Suppressor macrophage treated with lipopolysaccharide for 1 hour (primary cell): ENCODE results near the gene AUTS2.

ENCODE experiments used
- DNase-seq, 3 donors: peaks; one replicate each; pipeline ENCODE4 v3.0.0-alpha.2; 2020 to 2022

Gene AUTS2

DNA sequence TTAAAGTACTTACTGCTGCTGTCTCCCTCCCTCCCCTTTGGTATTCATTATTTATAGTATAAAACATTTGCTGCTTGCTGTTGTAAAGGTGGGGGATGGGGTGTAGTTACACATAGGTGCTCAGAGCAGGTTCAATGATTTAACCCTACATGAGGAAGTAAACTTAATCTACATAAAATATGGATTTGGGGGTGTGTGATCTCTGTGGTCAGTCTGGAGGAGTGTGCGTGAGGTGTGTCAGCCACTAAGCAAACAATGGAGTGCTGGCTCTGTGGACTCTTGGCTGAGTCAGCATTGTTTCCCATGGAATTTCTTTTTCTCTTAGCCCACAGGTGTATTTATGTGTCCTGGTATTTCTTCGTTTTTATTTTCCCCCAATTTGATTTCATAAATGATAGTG is 133.9 kb downstream of the AUTS2 start:
- DNase-seq: no peak

DNA sequence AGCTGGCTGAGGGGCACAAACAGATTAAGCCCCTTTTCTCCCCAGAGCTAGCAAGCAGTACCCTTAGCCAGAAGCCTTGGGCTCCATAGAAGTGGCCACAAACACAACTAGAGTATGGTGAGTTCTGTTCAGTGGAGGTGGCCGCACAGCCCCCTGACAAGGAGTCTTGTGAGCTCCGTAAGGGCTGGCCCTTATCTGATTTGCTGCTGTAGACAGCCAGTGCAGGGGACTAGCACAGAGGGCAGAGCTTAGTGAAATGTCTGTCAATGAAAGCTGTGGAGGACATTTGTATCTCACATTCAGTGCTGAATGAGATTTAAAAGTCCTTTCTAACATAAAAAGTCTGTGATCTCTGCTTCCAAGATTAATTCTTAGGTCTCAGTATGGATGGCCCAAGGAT is 137.3 kb downstream of the AUTS2 start:
- no peak for DNase-seq

DNA sequence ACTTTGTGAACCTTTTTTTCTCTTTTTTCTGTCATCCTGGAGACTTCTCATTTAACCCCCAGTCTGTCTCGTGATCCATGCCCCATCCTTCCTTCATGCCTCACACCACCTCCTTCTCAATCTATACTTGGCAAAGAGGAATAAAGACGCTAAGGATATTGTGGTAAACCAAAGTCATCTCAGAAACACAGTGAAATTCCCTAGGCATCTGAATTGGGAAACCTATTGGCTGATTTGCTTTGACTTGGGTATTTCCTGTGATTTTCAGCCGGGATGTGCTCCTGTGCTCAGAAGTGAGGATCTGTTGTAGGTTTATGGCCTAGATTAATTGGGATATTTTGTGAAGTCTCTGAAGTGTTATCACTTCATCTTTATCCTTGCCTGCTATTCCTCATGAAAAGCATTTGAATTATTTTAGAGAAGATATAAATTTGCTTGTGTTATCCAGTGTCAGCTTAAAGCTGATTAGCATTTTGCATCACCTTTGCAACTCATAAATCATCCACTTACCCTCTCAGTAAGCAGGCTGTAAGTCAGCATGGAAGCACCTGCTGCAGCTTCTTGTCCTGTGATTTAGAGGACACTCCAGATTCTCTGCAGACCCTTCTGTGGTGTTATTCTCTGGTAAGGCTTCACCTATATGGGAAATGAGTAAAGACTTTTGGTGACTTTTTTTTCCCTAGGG is 138.0 kb downstream of the AUTS2 start:
- DNase-seq: no peak

DNA sequence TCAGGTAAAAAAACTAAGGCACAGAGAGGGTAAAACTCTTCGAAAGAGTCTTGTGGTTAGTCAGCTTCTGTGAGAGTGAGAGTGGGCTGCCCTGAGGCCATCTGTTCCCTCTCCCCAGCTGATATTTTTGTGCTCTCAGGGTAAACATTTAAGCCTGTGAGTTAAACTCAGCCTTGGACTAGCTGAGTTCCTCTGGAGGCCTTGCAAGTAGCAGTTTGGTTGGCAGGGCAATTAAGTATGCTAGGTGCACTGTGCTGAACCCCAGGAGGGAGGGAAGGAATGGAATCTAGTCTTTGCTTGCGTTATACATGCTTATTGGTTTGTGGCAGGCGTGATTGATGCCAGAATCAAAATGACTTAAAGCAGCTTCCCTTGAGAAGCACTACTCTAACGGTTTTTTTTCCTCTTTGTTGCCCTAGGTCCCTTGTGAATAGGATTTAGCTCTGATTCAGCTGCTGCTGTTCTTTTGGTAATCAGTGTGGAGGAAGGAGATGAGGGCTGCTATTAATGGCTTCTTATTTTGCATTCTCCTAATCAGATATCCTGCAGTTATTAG is 140.2 kb downstream of the AUTS2 start:
- DNase-seq: no peak

DNA sequence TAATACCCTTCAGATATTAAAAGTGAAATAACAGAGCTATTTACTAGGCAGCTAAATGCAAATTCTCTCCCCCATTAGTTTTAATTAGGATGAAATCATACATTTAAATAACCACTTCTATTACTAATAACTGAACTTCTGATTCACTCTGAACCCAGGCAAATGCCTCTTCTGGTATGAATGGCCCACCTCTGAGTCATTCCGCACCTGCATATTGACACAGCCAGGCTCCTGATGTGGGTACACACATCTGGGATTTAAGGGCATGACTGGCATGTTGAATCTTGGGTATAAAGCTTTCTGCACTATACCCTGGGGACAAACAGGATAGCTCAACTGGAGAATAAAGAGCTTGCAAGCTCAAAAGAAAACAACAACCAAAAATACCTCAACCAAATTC is 140.9 kb downstream of the AUTS2 start:
- no peak for DNase-seq

DNA sequence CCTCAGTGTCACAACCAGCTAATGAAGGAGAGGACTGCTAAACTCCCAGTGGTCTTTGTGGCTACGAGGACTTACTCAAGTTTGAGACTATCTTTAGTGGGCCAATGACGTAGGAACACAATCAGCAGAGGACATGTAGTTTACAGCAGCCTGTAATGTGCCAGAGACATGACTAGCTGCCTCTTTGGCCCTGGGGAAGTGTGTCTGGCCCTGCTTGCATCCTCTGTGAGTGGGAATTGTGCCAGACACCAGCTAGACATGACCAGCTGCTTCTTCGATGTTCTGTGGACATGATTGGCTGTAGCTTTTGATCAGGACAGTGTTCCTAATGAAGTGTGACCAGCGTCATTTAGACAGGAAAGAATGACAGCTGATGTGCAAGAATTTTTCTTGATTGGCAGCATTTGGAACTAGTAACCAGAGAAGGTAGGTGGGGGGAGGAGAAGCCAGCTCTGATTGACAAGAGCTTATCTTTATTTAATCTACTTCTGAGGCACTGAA is 141.7 kb downstream of the AUTS2 start:
- DNase-seq: no peak

DNA sequence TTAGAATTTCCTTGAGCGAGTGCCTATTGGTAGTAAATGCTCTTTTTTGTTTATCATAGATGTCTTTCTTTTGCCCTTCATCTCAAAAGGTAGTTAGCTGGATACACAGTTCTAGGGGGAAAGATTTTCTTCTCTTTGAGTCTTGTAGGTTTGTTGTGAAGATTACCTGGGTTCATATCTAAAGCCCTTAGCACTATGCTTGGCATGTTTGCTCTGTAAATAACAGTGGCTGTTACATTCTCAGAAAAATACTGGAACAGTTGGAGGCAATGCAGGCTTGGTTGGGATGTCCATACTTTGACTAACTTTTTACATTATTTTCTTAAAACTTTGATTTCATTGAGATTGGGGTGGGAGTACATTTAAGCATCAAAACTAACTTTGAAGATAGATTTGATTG is 144.0 kb downstream of the AUTS2 start:
- no peak for DNase-seq

DNA sequence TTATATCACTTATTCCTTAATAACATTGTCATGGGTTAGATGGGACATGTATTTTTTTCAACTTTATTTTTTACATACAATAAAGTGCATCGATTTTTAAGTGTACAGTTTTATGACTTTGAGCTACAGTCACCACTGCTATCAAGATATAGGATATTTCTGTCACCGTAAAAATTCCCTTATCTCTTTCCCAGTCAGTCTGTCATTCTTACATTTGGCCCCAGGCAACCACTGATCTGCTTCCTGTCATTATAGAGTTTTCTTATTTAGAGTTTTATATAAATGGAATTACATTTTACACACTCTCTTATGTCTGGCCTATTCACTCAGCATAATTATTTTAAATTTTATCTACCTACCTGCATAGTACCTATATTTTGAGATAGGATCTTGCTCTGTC is 145.2 kb downstream of the AUTS2 start:
- DNase-seq: no peak

DNA sequence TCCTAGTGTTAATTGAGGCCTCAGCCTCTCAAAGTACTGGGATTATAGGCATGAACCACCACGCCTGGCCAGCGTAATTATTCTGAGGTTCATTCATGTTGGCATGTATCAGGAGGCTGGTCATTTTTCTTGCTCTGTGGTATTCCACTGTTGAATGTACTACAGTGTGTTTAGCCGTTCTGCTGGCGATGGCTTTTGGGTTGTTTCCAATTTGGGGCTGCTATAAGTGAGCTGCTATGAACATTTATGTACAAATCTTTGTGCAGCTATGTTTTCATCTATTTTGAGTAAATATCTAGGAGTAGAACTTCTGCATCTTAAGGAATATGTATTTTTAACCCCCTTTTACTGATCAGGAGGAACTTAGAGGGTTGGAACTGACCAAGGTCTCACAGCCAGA is 145.8 kb downstream of the AUTS2 start:
- DNase-seq: no peak

DNA sequence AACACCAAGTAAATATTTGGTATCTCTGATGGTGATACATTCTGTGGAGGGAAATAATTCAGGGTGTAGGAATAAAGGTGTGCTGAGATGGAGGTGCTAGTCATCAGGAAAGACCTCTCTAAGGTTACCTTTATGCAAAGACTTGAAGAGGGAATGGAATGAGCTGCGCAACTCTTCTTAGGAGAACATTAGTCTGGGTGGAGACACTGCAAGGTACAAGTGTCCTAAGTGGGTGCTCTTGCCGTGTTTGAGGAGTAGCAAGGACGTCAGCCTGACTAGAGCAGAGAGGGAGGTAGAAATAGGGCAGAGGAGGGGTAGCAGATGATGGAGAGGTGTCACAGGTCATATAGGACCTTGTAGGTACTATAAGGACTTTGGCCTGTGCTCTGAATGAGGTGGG is 148.1 kb downstream of the AUTS2 start:
- DNase-seq: no peak

DNA sequence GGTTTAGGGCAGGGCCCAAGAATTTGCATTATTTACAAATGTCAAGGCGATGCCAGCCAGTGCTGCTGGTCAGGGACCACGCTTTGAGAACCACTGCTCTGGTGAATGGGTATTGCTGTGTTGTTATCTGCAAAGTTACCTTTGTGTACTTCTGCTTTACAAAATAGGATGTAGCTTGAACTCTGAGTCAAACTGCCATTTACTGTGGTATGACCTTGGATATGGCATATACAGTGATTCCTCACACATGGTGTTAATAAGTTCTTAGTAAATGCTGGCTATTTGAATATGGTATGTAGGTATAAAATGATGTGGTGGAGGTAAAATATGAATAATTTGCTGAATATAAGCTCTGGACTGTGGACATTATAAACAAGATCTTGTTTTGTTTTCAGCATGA is 148.9 kb downstream of the AUTS2 start:
- no peak for DNase-seq

DNA sequence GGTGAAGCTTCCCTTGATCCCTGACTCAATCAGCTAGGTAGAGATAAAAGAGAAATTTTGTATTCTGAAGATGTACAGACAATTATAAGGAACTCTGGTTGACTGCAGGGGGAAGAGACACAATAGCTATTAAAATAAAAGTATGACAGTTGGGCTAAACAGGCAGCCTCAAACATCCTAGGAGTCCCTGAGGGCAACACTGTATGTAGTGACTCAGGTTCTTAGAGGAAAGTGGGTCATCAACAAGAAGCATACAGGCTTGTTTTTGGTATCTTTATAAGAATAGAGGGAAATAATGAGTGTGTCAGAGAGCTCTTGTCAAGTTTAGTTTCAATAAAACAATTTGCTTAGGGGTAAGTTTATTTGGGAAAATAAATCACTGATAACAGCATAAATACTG is 150.3 kb downstream of the AUTS2 start:
- no peak for DNase-seq

DNA sequence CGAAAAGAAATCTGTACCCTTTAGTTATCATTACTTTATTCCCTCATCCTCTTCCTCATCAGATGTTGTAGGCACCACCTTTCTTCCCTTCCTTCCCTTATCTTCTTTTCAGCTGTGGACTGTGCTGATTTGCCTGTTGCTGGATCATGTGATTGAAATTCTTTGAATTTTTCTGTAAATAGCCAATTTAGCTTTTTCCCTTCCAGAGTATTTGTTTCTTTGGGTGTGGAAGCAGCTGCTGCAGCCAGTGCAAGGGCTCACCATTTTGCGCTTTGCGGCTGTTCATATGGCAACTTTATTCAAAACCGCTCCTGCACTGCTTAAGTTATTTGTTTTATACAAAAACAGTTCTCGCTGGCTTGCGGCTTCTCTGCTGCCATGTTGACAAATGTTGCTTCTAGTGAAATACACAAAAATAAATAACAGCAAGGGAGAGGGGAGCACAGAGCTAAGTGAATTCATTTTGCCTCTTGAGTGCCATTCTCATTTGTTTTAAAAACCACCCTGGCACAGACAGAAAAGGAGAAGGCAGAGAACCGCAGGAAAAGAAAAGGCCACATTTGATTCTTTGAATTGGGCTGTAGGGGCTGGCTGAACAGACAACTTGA is 151.2 kb downstream of the AUTS2 start:
- no peak for DNase-seq

DNA sequence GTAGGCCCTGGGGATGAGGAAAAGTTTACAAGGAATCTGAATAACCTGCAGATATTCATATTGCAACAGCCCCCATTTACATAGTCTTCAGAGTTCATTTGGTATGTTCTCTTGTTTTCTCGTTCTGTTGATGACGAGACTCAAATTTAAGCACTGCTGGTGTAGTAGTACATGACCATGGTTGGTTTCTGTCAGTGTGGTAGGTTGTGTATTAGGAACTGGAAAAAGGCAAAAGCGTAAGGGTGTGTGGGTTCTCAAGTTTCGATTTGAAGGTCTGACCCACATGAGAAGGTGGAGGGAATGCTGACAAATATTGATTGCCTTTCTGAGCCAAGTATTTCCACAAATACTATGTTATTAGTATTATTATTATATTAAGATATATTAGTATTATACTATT is 151.7 kb downstream of the AUTS2 start:
- no peak for DNase-seq

DNA sequence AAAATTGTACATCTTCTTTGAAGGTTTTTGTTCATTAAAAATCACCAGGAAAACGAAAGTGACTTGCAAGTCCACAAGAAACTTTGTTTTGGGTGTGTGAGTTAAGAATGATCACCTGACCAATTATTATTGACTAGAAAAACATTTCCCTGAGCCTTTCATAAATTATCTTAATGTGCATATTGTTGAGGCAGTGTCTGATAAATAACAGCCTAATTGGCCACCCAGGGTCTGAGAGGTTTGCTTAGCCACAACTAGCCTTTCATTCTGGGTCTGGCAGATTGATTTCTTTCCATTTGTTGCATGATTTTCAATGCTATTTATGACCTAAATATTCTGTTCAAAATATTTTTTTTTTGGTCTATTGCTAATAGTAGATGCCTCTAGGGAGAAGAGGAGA is 152.8 kb downstream of the AUTS2 start:
- no peak for DNase-seq

DNA sequence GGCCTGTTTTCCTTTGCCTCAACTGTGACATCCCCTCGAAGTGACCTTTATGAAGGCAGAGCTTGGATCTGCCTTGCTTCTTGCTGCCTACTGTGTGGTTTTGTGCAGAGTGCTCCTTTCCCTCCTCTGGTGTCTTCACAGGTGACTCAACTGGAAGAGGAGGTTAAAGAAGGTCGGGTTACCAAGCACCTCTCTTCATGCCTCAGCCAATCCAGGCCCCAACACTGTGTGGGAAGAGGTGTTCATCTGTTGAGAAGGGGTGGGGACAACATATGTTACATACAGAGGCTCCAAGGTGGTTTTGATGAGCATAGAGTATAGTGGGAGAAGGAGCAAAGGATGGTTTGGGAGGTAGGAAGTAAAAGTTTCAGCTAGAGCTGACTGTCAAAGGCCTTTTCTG is 155.7 kb downstream of the AUTS2 start:
- DNase-seq: no peak

DNA sequence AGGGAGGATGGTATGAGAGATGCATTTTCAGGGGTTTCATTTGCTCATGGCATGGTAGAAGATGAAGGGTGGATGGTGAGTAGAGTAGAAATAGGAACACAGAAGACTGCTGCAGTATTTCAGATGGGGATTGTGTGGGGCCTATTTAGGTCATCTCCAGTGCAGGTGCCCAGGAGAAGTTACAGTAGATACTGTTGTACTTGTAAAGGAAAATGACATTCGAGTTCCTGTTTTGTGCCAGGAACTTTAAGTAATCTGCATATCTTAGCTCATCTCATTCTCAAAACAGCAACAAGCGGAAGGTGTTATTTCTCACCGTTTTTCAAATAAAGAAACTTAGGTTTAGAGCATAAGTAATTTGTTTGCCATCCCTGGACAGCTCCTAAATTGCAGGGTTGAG is 156.2 kb downstream of the AUTS2 start:
- DNase-seq: no peak

DNA sequence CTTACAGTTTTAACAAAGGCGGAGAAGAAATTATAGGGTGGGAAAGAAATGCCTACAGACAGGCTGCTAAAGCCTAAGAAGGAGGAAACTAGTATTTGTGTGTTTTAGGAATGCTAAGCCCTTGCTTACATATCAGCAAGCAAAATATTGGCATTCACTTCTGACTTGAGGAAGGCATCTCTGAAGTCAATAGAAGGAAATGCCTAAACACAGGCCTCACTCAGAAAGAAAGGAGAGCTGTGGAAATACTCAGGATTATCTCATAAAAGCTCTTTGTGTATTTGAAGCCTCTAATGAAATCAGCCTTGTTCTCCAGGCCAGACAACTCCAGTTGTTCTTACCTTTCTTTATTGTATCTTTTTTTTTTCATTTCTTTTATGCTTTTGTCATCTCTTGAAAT is 158.0 kb downstream of the AUTS2 start:
- no peak for DNase-seq

DNA sequence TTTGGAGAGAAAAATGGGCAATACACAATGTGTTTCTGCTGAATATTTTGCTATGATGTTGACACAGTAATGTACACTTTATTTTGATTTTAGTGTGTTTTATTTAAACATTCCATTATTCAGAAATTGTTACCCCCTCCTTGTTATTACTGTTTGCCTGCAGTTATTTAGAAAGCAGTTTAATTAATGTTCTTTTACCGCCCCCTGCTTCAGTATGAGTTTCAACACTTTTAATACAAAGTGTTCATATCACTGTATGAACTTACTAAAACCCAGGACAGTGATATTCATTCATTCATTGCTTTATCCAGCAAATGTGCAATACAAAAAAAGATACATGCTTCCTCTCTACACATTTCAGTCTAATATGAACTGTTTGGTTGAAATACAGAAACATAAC is 159.3 kb downstream of the AUTS2 start:
- DNase-seq: no peak

DNA sequence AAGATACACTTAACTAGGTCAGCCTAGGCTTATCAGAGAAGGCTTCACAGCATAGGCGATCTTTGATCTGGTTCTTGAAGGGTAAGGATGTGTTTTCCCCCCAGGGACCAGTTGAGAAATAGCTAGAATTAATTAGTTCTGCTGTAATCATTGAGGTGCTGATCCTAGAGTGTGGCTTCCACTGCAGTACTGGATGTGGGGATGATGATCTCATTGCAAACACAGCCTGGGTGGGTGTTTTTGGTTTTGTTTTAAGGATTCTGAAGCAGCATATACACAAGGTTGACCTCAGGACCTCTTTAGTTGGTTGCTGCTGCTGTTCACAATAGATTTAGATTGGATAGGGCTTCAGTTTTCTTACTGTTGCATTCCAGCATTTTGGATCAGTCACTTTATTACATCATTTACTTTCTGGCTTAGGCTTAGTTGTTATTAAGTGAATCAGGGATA is 159.7 kb downstream of the AUTS2 start:
- DNase-seq: peak in 1 of 3 donors; percentile 6

DNA sequence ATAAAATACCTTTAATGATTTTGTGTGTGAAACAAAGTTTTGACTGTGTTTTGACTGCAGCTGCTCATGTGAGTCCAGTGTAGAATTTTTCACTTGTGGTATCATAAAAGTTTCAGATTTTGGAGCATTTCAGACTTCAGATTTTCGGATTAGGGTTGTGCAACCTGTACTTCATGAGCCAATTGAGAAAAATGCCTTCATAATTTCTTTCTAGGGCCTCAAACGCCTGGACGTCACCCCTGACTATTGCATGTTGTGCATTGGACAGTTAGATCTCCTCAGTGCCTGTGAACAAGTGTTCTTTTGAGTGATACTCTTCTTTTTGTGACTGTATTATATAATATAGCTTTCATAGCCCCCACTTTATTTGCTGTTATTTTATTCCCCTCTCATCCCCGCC is 161.1 kb downstream of the AUTS2 start:
- no peak for DNase-seq

DNA sequence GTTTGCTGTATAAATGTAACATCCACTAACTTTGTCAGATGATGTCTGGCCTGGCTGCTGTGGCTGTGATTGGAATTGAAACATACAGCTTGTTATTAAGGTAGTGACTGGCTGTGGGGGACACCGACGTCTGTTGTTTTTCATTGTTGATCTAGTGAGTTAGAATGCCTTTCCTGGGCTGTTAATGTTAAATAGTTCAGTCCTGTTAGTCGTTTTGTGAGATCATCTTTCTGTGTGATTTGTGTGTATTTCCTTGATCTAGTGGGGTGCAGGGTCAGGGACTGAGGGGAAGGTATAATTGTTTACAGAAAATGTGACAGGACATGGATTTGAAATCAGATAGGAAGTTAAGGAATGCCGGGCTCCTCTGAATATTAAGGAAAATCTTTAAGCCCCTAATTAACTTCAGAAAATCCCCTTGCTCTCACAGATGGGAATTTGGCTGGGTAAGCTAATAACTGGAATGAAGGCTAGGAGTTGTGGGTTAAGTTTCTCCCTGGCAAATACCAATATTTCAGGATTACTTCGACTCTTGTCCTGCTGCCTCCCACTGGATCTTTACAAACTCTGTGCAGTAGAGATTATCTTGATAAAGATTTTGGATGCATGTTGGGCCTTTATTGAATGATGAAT is 163.1 kb downstream of the AUTS2 start:
- no peak for DNase-seq

DNA sequence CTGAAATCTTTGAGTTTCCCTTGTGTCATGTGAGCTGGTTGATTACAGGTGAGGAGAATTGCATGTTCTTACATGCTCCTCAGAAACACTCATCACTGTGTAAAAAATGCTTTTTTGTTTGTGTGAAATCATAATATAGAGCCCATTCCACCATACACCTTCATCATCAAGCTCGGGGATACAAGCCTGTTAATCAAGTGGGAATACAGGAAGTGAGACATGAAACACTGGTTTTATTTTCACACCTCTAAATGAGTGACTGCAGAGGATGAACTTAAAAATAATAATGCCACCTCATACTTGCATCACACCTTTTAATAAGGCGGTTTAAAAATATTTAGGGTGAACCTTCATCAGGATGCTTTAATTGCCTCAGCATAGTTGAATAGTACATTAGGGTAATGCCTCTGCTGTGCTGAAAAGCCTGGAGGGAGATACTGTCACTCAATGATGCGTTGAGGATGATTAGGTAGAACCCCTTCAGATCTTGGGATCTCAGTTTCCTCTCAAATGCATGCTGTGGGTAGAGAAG is 164.6 kb downstream of the AUTS2 start:
- no peak for DNase-seq

DNA sequence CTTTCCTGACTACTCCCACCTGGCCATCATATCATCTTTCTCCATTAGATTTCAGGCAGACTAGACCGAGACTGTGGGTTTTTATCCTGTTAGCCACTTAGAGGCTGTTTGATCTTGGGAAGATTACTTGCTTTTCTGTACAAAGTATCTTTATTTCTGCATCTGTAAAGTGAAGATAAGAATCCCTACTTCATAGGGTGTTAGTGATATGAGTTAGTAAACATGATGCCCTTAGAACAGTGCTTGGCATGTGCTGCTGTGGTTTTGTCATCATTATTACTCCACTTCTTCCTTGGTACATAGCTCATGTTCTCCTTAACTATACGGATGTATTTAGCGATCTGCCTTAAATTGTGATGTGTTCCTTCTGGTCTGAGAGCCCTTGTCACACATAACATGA is 165.2 kb downstream of the AUTS2 start:
- no peak for DNase-seq
